CD4-positive, alpha-beta T cell treated with Interleukin-10 for 1 hour (primary cell): ENCODE results near the gene CDK9.

ENCODE experiments used
- DNase-seq: peaks from one replicate; pipeline ENCODE4 v3.0.0-alpha.2; 2020

The CDK9 gene

GRCh38 chr9:127805620-127806019 is 19.8 kb downstream of the CDK9 start:
- DNase-seq = peak; percentile 46

GRCh38 chr9:127806871-127807270 is 21.0 kb downstream of the CDK9 start:
- no peak for DNase-seq

DNA sequence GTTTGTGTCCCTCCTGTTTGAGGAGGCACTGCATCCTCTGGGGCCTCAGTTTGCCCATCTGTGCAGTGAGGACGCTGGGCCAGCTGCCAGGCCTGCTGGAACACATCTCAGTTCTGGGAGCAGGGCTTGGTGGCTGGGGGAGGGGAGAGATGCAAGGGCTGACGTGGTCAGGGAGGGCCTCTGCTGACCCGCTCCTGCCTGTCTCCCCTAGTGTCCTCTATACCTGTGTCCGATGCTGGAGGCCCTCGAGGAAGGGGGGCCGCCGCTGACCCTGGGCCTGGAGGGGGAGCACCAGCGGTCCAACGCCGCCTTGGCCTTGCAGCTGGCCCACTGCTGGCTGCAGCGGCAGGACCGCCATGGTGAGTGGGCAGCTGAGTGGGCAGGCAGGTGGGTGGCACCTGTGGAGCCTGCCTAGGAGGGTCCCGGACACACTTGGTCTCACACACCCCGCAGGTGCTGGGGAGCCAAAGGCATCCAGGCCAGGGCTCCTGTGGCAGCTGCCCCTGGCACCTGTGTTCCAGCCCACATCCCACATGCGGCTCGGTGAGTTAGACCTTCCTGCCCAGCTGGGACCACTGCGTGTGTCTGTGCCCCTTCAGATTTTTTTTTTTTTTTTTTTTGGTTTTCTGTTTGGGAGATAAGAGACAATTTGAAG is 22.6 kb downstream of the CDK9 start:
- DNase-seq = no peak

DNA sequence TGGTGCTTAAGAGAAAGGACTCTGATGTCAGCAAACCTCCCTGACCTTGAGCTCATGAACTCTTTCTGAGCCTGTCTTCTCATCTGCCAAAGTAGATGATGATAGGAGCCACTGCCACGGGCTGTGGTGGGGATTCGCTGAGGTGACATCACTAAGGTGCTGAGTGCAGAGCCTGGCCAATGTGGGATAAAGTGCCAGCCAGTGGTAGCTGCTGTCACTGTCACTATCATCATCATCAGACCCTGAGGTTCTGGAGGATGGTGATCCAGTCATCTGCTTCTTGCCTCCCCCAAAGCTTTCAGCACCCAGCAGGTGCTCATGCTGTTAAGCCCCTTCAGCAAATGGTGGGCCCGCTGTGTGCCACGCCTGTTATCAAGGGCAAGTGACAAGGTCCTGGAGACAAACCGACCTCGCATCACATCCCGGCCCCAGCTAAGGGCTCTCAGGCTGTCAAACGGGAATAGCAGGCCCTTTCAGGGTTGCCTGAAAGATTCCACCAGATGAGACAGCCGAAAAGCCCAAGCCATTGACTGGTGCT is 23.2 kb downstream of the CDK9 start:
- DNase-seq = no peak

- DNase-seq = no peak
Measured at GRCh38 chr9:127809540-127810377, 23.9 kb downstream of the CDK9 start.

DNA sequence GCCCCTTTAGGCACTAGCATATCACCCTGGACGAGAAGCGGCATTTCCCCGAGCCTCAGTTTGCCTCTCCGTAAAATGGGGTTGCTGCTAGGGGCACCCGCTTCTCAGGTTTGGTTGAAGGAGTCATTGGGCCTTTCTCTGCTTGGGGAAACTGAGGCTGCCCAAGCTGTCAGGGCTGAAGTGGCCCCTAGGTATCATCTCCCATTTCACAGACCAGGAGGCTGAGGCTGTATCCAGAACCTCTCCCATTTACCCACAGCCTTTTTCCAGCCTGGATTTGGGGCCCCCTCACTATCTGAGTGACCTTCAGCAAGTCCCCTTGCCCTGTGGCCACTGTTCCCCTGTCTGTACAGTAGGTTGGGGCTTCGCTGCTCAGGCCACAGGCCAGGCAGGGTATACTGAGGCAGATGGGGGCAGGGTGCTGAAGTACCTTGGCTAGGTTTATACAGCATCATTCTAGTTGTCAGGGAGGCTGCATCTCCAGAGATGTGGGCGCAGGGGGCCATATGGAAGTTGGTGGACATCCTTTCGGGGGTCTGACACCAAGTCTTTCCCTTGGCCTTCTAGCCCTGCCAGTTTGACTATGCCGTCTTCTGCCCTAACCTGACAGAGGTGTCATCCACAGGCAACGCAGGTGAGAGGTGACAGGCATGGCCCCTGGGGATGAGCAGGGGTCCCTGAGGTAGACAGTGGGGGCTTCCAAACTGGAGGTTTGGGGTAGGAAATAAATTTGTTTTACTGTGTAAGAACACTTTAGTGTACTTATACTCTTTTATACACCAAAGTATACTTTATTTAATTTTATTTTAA is 24.7 kb downstream of the CDK9 start:
- no peak for DNase-seq

DNA sequence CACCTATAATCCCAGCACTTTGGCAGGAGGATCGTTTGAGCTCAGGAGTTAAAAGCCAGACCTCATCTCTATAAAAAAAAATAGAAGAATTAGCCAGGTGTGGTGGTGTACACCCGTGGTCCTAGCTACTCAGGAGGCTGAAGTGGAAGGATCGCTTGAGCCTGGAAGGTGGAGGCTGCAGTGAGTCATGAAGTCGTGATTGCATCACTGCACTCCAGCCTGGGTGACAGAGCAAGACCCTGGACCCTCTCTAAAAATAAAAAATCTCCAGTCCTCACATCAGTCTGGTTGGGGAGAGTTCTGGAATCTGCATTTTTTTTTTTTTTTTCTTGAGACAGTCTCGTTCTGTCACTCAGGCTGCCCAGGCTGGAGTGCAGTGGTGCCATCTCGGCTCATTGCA is 26.2 kb downstream of the CDK9 start:
- no peak for DNase-seq

DNA sequence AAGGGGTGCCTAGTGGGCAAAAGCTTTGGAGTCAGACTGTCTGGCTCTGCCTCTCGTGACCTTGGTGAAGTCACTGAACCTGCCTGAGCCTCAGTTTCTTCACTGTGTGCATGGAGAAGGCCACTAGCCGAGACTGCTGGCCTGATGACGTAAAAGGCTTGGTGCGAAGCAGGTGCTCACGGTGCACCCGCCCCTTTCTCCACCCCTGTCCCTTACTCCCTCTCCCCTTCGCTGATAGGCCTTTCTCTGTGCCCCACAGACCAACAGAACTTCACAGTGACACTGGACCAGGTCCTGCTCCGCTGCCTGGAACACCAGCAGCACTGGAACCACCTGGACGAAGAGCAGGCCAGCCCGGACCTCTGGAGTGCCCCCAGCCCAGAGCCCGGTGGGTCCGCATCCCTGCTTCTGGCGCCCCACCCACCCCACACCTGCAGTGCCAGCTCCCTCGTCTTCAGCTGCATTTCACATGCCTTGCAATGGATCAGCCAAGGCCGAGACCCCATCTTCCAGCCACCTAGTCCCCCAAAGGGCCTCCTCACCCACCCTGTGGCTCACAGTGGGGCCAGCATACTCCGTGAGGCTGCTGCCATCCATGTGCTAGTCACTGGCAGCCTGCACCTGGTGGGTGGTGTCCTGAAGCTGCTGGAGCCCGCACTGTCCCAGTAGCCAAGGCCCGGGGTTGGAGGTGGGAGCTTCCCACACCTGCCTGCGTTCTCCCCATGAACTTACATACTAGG is 27.3 kb downstream of the CDK9 start:
- no peak for DNase-seq

GRCh38 chr9:127813686-127814226 is 27.9 kb downstream of the CDK9 start:
- no peak for DNase-seq

DNA sequence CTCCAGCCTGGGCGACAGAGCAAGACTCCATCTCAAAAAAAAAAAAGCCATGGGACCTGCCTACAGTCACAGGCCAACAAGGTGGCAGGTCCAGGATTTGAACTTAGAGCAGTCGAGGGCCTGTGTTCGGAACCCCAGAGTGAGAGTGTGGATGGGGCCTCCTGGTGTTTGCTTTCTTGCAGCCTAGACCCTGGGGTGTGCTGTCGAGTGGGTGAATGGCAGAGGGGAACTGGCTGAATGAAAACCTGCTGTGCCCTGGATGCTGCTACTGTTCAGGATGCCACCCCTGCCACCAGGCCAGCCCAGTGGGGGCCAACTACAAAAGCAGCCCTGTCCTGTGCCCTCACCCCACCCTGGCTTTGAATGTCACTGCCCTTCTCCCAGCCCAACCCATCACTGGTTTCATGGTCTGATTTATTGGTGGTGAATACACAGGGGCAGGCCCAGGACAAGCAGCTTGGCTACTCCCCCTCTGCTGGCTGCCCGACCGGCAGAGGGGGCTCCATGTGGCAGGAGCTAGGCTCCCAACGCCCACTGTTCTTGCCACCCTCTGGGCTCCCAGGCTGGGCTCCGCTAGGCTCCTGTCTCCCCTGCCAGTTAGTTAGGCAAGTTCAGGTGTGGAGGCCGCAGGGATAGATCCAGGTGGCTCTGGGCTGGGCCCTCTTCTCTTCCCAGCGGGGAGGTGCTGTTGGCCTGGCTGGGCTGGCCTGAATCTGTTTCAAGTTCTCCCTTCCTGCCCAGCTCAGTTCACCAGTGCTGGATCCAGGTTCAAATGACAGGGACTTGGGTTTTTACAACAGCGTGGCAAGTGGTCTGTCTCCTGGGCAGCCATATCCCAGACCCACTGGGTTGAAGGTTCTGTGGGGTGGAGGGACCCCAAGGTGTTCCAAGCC is 29.0 kb downstream of the CDK9 start:
- DNase-seq = no peak

DNA sequence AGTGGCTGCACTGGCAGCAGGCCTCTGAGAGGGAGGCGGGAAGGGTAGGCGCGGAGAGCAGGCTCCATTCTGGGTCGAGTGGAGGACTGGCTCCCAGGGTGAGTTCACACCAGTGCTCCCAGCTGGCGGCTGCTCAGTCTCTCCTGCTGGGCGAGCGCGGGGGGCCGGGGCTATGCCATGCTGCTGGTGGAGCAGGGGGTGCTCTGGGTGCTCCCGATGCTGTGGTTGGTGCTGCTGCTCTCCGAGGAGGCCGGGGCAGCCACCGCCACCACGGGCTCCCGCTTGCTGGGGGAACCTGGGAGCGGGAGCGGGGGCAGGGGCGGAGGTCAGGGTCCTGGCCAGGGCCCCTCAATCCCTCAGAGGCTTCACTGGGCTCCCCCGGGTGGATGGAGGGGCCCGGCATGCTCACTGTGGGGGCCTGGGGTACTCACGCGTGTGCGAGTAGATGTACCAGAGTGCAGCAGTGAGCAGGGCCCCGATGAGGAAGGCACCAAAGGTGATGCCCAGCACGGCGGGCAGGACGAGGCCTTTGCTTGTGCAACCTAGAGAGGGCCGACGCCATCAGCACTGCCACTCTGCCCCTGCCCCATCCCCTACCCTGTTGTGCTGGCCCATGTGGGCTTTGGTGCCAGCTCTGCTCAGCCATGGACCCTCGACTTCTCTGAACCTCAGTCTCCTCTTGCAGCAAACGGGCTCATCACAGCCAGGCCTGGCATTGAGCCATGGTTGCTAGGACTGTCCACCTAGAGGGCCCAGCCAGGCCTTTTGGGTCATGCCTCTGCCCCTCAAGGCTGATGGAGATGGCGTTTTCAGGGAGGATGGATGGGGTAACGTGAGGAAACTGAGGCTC is 29.9 kb downstream of the CDK9 start:
- DNase-seq = no peak

GRCh38 chr9:127816362-127816725 is 30.5 kb downstream of the CDK9 start:
- no peak for DNase-seq

- DNase-seq = no peak
Measured at GRCh38 chr9:127816728-127817127, 30.9 kb downstream of the CDK9 start.

DNA sequence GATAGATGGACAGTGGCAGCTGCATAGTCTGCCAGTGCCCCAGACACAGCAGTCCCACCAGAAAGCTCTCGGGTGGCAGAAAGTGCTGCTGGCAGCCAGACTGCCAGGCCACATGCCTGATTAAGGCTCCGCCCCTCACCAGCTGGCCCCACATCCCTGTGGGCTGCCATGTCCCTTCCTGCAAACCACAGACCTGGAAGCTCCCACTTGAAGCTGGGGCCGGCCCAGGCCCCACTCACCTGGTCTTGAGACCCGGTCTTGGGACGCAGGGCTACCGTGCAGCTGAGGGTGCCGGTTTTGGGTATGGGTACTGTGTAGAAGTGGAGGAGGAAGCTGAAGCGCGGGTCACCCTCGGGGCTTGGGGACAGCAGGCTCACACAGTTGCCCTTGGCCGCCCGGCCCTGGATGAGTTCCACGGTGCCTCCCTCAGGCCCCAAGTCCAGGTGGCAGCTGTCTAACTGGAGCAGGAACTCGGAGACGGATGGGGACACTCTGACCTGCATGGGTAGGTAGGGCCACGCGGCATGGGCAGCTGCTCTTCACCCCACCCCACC is 32.1 kb downstream of the CDK9 start:
- no peak for DNase-seq

GRCh38 chr9:127818574-127818973 is 32.7 kb downstream of the CDK9 start:
- DNase-seq = no peak

GRCh38 chr9:127822108-127822507 is 36.3 kb downstream of the CDK9 start:
- no peak for DNase-seq

DNA sequence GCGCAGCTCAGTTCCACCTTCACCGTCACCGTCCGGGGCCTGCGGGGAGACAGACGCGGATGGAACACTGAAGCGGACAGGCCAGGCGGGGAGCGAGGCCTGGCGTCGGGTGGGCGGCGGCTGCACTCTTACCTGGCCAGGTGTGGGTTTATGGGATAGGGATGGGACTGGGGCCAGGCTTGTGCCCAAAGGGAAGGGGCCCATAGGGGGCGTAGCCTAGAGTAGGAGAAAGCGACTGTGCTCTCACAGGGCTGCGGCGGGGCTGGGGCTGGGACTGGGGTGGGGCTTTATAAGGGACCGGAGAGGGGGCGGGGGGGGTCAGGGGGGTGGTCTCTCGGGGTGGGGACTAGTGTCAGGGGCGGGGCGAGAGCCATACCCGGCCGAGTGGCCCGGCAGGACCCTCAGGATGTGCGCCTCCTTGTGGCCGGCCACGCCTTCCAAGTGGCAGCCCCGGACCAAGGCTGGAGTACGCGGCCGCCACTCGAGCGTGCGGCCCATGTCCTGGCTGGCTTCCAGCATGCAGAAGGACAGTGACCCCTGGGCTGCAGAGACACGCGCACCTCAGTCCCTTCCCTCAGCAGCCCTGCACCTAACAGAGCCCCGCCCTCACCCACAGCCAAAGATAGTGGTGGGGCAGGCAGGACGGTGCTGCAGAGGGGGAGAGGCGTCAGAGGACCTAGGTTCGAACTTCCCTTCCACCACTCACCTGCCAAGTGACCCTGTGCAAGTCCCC is 39.7 kb downstream of the CDK9 start:
- DNase-seq = no peak

- DNase-seq = no peak
Measured at GRCh38 chr9:127826253-127826913, 40.5 kb downstream of the CDK9 start.
